Lung (tissue), 12 donors: ENCODE data around the gene SIGLEC6. TPM values are rescaled to one million over a fixed set of nuclear protein-coding genes. Genes with fewer than 3 reads are reported as not detected.

Experiments
- ATAC-seq: fragments of 200-7000 bp; cut with Tn5 transposase; one replicate; pipeline ENCODE4 v1.9.1; 2020; ENCODE audit warnings: moderate number of reproducible peaks; ENCODE audit not compliant: insufficient read depth, low FRiP score
- DNase-seq, 3 donors: peaks; one replicate each; pipeline ENCODE4 v3.0.0-alpha.2; 2013 to 2017
- H3K27ac ChIP-seq, 2 donors: one replicate each; pipeline ENCODE4 v1.5.1; 2013; ENCODE audit warnings: mild to moderate bottlenecking in 2 of 2, moderate library complexity in 2 of 2, control low read depth in 1 of 2, inconsistent platforms in 1 of 2, low read depth in 1 of 2, low read length in 1 of 2
- H3K27me3 ChIP-seq, 3 donors: one replicate each; pipeline ENCODE4 v1.5.1; 2013; ENCODE audit warnings: low read length in 2 of 3; ENCODE audit not compliant: control insufficient read depth in 3 of 3, insufficient read depth in 3 of 3
- H3K36me3 ChIP-seq, 4 donors: one replicate each; pipeline ENCODE4 v1.5.1; 2013; ENCODE audit warnings: low read length in 4 of 4, mild to moderate bottlenecking in 1 of 4, moderate library complexity in 1 of 4; ENCODE audit not compliant: control insufficient read depth in 4 of 4, insufficient read depth in 4 of 4
- H3K4me1 ChIP-seq, 5 donors: one replicate each; pipeline ENCODE4 v1.5.1; 2013; ENCODE audit warnings: low read length in 5 of 5, mild to moderate bottlenecking in 2 of 5, moderate library complexity in 1 of 5; ENCODE audit not compliant: control insufficient read depth in 5 of 5, insufficient read depth in 5 of 5
- H3K4me3 ChIP-seq: one replicate; pipeline ENCODE4 v1.5.1; 2013; ENCODE audit warnings: mild to moderate bottlenecking, control low read depth, moderate library complexity
- H3K9ac ChIP-seq, 2 donors: one replicate each; pipeline ENCODE4 v1.5.1; 2013; ENCODE audit warnings: low read length in 2 of 2, control low read depth in 1 of 2; ENCODE audit not compliant: insufficient read depth in 1 of 2
- H3K9me3 ChIP-seq, 4 donors: one replicate each; pipeline ENCODE4 v1.5.1; 2013; ENCODE audit warnings: low read length in 3 of 4, mild to moderate bottlenecking in 1 of 4, moderate library complexity in 1 of 4; ENCODE audit not compliant: control insufficient read depth in 4 of 4, insufficient read depth in 3 of 4
- CTCF ChIP-seq: IDR thresholded peaks from 2 replicates; pipeline ENCODE4 v1.5.1; 2012; ENCODE audit warnings: mild to moderate bottlenecking; ENCODE audit errors: control extremely low read depth, extremely low read depth
- WGBS, 2 donors: extraction: QIAGEN DNeasy Blood & Tissue Kit; methylation state at CpG; one replicate each; pipeline ENCODE4 v1.1.7; 2013; 5-methylcytosine and 5-hydroxymethylcytosine counted together
- polyA plus RNA-seq, 2 donors: library from polyadenylated mRNA; stranded (reverse); fragments of 200-250 nt; gene quantifications; one replicate each; pipeline ENCODE4 v1.2.1, GENCODE V29; 2013
- total RNA-seq, 2 donors: library from RNA; depleted of rRNA in 1 of 2; stranded (reverse); fragments of >200 nt in 1 of 2; gene quantifications; one replicate each; pipeline ENCODE4 v1.2.1, GENCODE V29; 2014 to 2021
- donor health status: control.
- donor health status: control.
- donor health status: Bipolar disorder and iron deficiency.
- donor health status: healthy.
- donor health status: DM: yes; HTN: yes; CAD: no.

The SIGLEC6 gene
- total and polyA plus RNA-seq, 4 donors, result 0.23 to 5.3 (median 0.45) TPM

GRCh38 chr19:51548891-51549305 lies 17.4 kb upstream of the SIGLEC6 start:
- no peak overlapping the region for H3K9ac ChIP-seq
- H3K9me3 ChIP-seq, result peaks cover 0 to 4% (median 0%) of the 10 kb centered on the region in 4 donors
- no peak overlapping the region for H3K4me3 ChIP-seq
- DNase-seq (no peak), ATAC-seq (no peak)
- H3K36me3 ChIP-seq, result no peaks in the 10 kb centered on the region
- no peak for TF ChIP-seq CTCF
- no peaks in the 10 kb centered on the region for H3K4me1 ChIP-seq
- H3K27ac ChIP-seq, result no peak overlapping the region
- H3K27me3 ChIP-seq, result no peaks in the 10 kb centered on the region
- WGBS, 2 donors, result 73 to 89% methylated on average over 4 of the region's 4 CpGs

- H3K9me3 ChIP-seq, result peaks cover 0 to 4% (median 0%) of the 10 kb centered on the region in 4 donors
- no peak overlapping the region for H3K9ac ChIP-seq
- DNase-seq (no peak), ATAC-seq (no peak)
- no peak overlapping the region for H3K27ac ChIP-seq
- no peaks in the 10 kb centered on the region for H3K36me3 ChIP-seq
- no peak overlapping the region for H3K4me3 ChIP-seq
- no peak for TF ChIP-seq CTCF
- WGBS, 2 donors, result 35 to 56% methylated on average over 5 of the region's 5 CpGs
- H3K27me3 ChIP-seq, result no peaks in the 10 kb centered on the region
- H3K4me1 ChIP-seq, result no peaks in the 10 kb centered on the region
These were observed 16.8 kb upstream of the SIGLEC6 start for GRCh38 chr19:51548213-51548651.

GRCh38 chr19:51547397-51548212 lies 16.1 kb upstream of the SIGLEC6 start:
- no peaks in the 10 kb centered on the region for H3K27me3 ChIP-seq
- no peaks in the 10 kb centered on the region for H3K4me1 ChIP-seq
- WGBS, 2 donors, result 22 to 23% methylated on average over 7 of the region's 7 CpGs
- no peak overlapping the region for H3K9ac ChIP-seq
- no peak overlapping the region for H3K4me3 ChIP-seq
- H3K36me3 ChIP-seq, result no peaks in the 10 kb centered on the region
- DNase-seq, result no peak
- peaks cover 0 to 4% (median 0%) of the 10 kb centered on the region in 4 donors for H3K9me3 ChIP-seq
- TF ChIP-seq CTCF, result no peak
- ATAC-seq, result no peak
- H3K27ac ChIP-seq, result no peak overlapping the region
